Choroid plexus epithelial cell (primary cell): ENCODE data around the gene AKAP13.

Source experiments
- DNase-seq: peaks from one replicate; pipeline ENCODE4 v3.0.0-alpha.2; 2010; ENCODE audit warnings: low read depth
- H3K4me3 ChIP-seq: 2 replicates; pipeline ENCODE4 v1.5.1; 2011; ENCODE audit warnings: low read depth, mild to moderate bottlenecking, control low read depth, low read length, moderate library complexity
- TF ChIP-seq, protein P1 (sequence below): conservative IDR thresholded peaks from 2 replicates; pipeline ENCODE4 v1.5.1; 2011; ENCODE audit warnings: low read depth, mild to moderate bottlenecking, control low read depth, inconsistent platforms, low read length, moderate library complexity

AKAP13 gene

DNA sequence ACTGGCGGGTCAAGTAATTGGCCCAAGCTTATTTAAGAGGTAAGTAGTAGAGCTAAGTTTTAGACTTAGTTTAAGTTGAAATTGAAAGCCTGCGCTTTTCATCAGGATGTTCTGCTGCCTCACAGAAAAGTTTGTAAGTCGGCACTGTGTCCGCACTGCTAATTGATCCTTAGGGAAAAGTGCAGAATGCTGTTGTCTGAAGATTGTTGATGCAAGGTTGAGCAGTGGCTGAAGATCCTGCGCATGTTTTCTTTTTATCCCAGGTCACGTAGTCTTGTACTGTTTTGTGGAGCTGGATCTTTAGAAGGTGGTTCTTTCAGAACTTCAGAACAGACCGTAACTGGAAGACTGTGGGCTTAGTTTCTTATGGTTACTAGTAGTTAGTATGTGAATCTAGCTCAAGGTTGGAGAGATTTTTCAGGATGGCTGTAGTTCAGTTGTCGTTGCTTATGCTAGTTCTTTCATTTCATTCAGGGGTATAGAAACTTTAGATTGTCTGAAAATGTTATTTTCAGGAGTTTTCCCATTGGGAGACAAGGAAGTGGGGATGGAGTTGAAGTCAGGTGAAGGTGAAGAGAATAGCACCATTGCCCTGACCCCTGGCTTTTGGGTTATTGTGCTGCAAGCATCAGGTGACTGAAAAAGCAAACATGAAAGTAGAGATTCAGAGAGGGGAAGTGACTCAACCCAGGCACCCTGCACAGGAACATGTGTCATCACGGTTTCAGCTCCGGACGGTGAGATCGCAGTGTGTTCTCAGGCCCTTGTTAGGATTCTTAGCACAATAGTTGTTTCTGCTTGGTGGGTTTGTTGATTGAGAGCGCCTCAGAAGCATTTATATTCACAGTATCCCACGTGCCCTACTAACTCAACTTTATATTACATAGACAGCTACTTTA, 32.8 kb downstream of the AKAP13 start:
- TF ChIP-seq, protein P1, sequence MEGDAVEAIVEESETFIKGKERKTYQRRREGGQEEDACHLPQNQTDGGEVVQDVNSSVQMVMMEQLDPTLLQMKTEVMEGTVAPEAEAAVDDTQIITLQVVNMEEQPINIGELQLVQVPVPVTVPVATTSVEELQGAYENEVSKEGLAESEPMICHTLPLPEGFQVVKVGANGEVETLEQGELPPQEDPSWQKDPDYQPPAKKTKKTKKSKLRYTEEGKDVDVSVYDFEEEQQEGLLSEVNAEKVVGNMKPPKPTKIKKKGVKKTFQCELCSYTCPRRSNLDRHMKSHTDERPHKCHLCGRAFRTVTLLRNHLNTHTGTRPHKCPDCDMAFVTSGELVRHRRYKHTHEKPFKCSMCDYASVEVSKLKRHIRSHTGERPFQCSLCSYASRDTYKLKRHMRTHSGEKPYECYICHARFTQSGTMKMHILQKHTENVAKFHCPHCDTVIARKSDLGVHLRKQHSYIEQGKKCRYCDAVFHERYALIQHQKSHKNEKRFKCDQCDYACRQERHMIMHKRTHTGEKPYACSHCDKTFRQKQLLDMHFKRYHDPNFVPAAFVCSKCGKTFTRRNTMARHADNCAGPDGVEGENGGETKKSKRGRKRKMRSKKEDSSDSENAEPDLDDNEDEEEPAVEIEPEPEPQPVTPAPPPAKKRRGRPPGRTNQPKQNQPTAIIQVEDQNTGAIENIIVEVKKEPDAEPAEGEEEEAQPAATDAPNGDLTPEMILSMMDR: peak; percentile 6
- no peak overlapping the region for H3K4me3 ChIP-seq
- peak; percentile 95 for DNase-seq

DNA sequence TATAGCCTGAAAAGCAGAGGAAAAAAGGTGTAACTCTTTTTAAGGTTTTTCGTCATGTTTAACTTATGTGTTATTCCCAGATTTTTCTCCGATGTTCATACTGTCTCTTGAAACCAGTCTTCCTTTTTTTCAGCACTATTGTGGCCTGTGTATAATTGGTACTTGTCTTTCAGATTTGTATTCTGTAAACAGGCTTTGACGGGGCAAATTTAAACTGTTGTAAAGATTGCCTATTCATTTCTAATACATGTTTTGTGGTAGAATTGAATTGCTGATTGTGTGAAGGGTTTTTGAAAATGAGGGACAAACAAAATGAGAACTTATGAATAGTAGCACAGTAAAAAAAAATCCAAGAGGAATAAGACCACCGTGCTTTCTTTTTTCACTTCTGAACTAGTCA, 33.6 kb downstream of the AKAP13 start:
- no peak for DNase-seq
- TF ChIP-seq, protein P1: no peak
- no peak overlapping the region for H3K4me3 ChIP-seq

DNA sequence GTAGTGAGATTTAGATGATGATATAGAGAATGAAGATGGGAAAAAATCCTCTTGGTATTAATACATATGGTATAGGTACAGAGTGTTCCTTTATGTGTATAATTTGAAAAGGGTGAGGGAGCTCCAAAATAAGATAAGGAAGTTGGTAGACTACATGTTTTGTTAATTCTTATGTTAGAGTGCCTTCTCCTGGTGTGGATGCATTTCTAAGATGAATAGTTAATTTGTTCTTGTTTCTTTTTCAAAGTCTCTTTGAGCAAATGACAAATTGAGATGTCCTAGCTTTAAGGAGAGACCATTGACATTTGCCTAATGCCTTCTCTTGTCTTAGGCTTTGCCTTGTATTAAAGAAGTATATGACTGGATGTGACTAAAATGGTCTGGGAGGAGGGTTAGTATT, 34.1 kb downstream of the AKAP13 start:
- peak; percentile 57 for DNase-seq
- TF ChIP-seq, protein P1: peak; percentile 30
- no peak overlapping the region for H3K4me3 ChIP-seq

DNA sequence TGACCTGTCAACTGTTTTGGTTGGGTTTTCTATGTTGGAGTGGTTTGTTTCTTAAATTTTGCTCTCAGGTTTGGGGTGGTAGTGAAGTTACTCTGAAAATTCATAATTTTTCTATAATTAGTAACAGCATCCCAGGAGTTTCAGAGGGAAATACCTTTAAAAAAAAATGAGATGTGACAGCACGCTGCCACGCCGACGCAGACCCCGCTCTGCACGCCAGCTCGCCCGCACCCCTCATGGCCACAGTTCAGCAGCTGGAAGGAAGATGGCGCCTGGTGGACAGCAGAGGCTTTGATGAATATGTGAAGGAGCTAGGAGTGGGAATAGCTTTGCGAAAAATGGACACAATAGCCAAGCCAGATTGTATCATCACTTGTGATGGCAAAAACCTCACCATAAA, 34.6 kb downstream of the AKAP13 start:
- no peak for DNase-seq
- H3K4me3 ChIP-seq: no peak overlapping the region
- TF ChIP-seq, protein P1: peak; percentile 18

DNA sequence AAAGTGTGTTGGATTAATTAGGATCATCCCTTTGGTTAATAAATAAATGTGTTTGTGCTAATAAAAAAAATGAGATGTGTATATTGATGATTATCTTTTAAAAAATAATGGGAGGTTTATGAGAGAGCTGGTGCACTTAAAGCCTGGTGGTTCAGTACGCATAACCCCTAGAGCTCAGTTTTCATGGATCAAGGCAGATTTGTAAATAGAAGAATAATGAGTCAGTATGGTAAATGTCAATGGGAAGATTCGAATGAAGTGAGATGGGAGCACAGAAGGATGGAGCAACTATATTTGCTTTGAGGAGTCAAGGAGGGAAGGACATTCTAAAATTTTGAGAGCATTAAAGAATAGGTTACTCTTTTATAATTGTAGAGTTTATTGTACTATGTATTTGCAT, 35.4 kb downstream of the AKAP13 start:
- TF ChIP-seq, protein P1: no peak
- DNase-seq: no peak
- H3K4me3 ChIP-seq: no peak overlapping the region

DNA sequence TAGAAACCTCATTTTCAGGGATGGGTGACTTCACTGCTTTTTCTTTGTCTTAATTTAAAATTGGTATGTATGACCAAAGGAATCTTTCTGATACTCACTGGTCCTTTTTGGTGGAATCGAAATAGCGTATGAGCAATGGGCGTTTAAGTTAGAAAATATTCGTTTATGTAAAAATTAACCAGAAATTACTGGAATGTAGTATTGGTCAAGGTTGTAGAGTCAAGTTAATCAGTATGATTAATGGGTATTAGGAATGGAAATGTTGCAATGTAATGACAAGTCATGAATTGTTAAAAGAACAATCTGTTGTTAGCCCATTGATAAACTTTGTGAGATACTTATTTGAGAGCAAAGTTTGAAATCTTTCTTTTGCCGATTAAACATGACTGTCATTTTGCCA, 36.9 kb downstream of the AKAP13 start:
- DNase-seq: no peak
- TF ChIP-seq, protein P1: no peak
- no peak overlapping the region for H3K4me3 ChIP-seq

DNA sequence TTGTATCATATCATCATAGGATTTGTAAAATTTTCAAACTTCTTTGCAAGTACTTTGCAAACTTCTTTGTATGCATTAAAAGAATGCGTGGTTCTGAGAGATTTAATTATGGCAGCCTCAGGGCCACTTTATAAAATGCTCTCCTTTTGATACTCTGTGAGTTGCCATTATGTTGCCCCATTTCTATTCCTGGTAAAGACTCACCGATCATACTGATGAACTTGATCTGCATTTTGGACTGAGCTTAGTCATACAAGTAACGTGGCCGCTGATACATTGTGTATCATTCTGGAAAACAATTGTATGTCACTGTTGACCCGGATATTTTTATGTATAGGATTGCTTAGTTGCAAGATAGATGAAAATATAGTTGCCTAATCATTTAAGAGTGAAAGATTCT, 38.8 kb downstream of the AKAP13 start:
- DNase-seq: no peak
- no peak overlapping the region for H3K4me3 ChIP-seq
- TF ChIP-seq, protein P1: no peak
